Lower leg skin (tissue), 4 donors: ENCODE results near the gene AVP. TPM values are rescaled to one million over a fixed set of nuclear protein-coding genes. Genes with fewer than 3 reads are reported as not detected.
"Not testable (repeated sequence)": the region's sequence is repeated elsewhere in the genome, so short reads cannot be mapped to it uniquely, and the experiment has no call there.

Source experiments
- DNase-seq, 2 donors: peaks; one replicate each; pipeline ENCODE4 v3.0.0-alpha.2; 2019; ENCODE audit warnings: low spot score in 2 of 2
- H3K4me3 ChIP-seq: fragments of 200-600 bp; sonication (generic); 2 replicates; pipeline ENCODE4 v1.5.1; 2017; ENCODE audit warnings: mild to moderate bottlenecking, low read depth; ENCODE audit not compliant: poor library complexity, severe bottlenecking
- POLR2A ChIP-seq, 2 donors: fragments of 450-650 bp; IDR thresholded peaks; one replicate each; pipeline ENCODE4 v1.6.1; 2016 to 2017; ENCODE audit warnings: antibody characterized with exemption in 2 of 2, mild to moderate bottlenecking in 1 of 2, moderate library complexity in 1 of 2
- WGBS, 2 donors: methylation state at CpG; one replicate each; pipeline ENCODE4 v1.1.5; 2018; 5-methylcytosine and 5-hydroxymethylcytosine counted together
- intact Hi-C: fragments of 100-400 bp; cut with DNase I; formaldehyde crosslinking; loops from one replicate; pipeline ENCODE4 v1.15.0; 2023; ENCODE audit warnings: low total_unique reads
- total RNA-seq, 4 donors: library from RNA; depleted of rRNA; stranded (reverse); fragments of >200 nt; gene quantifications; one replicate each; pipeline ENCODE4 v1.1.0, GENCODE V29; 2016
- TF ChIP-seq, protein P1 (sequence below), 3 donors: fragments of 450-650 bp; IDR thresholded peaks; one replicate each; pipeline ENCODE4 v1.5.1; 2016; ENCODE audit warnings: antibody characterized with exemption in 3 of 3, mild to moderate bottlenecking in 3 of 3, moderate library complexity in 2 of 3

Gene AVP
- total RNA-seq, 4 donors from 2014 or later = not detected

DNA sequence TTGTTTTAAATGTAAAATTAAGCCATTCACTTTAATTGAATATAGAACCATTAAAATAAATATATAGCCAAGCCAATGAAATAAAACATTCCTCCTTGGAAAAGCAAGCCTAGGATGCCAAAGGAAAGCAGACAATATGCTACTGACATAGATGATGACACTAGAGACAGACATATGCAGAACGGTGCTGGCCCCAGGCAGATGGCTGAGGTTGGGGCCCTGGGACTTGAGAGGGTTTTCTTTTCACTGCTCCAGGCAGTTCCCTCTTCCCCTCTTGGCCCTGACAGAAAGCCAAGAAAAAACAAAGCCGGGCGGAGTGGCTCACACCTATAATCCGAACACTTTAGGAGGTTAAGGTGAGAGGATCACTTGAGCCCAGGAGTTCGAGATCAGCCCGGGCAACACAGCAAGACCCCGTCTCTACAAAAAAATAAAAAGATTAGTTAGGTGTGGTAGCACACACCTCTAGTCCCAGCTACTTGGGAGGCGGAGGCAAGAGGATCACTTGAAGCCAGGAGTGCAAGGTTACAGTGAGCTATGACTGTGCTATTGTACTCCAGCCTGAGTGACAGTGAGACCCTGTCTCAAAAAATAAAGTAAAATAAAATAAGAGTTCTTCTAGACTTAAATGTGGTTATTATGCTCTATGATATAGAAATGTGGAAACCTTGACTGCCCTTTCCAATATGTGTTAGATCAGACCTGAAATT, 43.9 kb upstream of the AVP start:
- no peak for TF ChIP-seq POLR2A (IDR thresholded peaks at IDR 0.05)
- WGBS, 2 donors = 66 to 73% methylated on average over 8 of the region's 8 CpGs
- no peak overlapping the region for H3K4me3 ChIP-seq
- DNase-seq = no peak
- intact Hi-C loops = no loop called here

DNA sequence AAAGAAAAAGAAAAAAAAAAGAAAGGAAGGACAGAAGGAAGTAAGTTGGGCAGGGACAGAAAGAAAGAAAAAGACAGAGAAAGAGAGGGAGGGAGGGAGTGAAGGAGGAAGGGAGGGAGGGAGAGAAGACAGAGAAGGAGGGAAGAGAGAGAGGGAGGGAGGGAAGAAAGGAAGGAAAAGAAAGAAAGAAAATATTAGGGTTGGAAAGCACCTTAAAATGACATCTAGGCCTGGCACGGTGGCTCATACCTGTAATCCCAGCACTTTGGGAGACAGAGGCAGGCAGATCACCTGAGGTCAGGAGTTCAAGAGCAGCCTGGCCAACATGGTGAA, 42.0 kb upstream of the AVP start:
- H3K4me3 ChIP-seq = no peak overlapping the region
- TF ChIP-seq, protein P1, sequence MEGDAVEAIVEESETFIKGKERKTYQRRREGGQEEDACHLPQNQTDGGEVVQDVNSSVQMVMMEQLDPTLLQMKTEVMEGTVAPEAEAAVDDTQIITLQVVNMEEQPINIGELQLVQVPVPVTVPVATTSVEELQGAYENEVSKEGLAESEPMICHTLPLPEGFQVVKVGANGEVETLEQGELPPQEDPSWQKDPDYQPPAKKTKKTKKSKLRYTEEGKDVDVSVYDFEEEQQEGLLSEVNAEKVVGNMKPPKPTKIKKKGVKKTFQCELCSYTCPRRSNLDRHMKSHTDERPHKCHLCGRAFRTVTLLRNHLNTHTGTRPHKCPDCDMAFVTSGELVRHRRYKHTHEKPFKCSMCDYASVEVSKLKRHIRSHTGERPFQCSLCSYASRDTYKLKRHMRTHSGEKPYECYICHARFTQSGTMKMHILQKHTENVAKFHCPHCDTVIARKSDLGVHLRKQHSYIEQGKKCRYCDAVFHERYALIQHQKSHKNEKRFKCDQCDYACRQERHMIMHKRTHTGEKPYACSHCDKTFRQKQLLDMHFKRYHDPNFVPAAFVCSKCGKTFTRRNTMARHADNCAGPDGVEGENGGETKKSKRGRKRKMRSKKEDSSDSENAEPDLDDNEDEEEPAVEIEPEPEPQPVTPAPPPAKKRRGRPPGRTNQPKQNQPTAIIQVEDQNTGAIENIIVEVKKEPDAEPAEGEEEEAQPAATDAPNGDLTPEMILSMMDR (IDR thresholded peaks at IDR 0.05) = no peak
- no peak for TF ChIP-seq POLR2A (IDR thresholded peaks at IDR 0.05)
- DNase-seq = no peak
- WGBS, 2 donors = 100% methylated on average over 1 of the region's 1 CpG
- intact Hi-C loops = no loop called here

DNA sequence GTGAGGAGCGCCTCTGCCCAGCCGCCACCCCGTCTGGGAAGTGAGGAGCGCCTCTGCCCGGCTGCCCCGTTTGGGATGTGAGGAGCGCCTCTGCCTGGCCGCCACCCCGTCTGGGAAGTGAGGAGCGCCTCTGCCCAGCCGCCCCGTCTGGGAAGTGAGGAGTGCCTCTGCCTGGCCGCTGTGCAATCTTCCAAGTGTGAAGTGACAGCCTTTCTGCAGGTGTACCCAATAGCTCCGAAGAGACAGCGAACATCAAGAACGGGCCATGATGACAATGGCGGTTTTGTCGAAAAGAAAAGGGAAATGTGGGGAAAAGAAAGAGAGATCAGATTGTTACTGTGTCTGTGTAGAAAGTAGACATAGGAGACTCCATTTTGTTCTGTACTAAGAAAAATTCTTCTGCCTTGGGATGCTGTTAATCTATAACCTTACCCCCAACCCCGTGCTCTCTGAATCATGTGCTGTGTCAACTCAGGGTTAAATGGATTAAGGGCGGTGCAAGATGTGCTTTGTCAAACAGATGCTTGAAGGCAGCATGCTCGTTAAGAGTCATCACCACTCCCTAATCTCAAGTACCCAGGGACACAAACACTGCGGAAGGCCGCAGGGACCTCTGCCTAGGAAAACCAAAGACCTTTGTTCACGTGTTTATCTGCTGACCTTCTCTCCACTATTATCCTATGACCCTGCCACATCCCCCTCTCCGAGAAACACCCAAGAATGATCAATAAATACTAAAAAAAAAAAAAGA, 41.4 kb upstream of the AVP start:
- 86 to 91% methylated on average over 13 to 25 of the region's 25 CpGs for WGBS, 2 donors
- H3K4me3 ChIP-seq, intact Hi-C loops, DNase-seq: not testable (repeated sequence)

DNA sequence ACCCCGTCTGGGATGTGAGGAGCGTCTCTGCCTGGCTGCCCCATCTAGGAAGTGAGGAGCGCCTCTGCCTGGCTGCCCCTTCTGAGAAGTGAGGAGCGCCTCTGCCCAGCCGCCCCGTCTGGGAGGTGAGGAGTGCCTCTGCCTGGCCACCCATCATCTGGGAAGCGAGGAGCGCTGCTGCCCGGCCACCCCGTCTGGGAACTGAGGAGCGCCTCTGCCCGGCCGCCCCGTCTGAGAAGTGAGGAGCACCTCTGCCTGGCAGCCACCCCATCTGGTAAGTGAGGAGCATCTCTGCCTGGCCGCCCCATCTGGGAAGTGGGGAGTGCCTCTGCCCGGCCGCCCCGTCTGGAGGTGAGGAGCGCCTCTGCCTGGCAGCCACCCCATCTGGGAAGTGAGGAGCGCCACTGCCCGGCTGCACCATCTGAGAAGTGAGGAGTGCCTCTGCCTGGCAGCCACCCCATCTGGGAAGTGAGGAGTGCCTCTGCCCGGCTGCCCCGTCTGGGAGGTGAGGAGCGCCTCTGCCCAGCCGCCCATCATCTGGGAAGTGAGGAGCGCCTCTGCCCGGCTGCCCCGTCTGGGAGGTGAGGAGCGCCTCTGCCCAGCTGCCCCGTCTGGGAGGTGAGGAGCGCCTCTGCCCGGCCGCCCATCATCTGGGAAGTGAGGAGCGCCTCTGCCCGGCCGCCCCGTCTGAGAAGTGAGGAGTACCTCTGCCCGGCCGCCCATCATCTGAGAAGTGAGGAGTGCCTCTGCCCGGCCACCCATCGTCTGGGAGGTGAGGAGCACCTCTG, 40.4 kb upstream of the AVP start:
- H3K4me3 ChIP-seq, intact Hi-C loops, DNase-seq: not testable (repeated sequence)
- WGBS, 2 donors = 96 to 97% methylated on average over 26 to 27 of the region's 41 CpGs

DNA sequence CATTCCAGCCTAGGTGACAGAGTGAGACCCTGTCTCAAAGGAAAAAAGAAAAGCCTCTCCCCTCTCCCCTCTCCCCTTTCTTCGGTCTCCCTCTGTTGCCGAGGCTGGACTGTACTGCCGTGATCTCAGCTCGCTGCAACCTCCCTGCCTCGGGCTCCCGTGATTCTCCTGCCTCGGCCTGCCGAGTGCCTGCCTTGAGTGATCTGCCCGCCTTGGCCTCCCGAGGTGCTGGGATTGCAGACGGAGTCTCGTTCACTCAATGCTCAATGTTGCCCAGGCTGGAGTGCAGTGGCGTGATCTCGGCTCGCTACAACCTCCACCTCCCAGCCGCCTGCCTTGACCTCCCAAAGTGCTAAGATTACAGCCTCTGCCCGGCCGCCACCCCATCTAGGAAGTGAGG, 39.6 kb upstream of the AVP start:
- DNase-seq, intact Hi-C loops, H3K4me3 ChIP-seq: not testable (repeated sequence)
- 95 to 97% methylated on average over 14 to 18 of the region's 18 CpGs for WGBS, 2 donors

DNA sequence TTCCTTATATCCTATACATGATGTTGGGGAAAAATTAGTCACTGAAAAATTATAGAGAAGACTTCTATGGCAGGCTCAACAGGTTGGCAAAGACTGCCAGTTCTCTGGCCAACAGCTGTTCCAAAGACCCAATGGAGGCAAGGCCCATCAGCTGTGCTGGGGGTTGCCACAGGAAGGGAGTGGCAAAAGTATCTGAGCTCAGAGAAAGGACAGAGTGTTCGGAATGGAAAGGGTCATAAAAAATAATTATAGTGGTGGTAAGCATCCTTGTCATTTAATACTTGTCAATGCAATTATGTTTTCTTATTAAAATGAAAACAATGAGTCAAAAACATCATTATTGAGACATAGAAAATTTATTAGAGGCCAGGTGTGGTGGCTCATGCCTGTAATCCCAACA, 39.0 kb upstream of the AVP start:
- intact Hi-C loops = no loop called here
- 65 to 69% methylated on average over 1 of the region's 1 CpG for WGBS, 2 donors
- TF ChIP-seq, protein P1 (IDR thresholded peaks at IDR 0.05) = no peak
- TF ChIP-seq POLR2A (IDR thresholded peaks at IDR 0.05) = no peak
- DNase-seq = no peak
- no peak overlapping the region for H3K4me3 ChIP-seq

DNA sequence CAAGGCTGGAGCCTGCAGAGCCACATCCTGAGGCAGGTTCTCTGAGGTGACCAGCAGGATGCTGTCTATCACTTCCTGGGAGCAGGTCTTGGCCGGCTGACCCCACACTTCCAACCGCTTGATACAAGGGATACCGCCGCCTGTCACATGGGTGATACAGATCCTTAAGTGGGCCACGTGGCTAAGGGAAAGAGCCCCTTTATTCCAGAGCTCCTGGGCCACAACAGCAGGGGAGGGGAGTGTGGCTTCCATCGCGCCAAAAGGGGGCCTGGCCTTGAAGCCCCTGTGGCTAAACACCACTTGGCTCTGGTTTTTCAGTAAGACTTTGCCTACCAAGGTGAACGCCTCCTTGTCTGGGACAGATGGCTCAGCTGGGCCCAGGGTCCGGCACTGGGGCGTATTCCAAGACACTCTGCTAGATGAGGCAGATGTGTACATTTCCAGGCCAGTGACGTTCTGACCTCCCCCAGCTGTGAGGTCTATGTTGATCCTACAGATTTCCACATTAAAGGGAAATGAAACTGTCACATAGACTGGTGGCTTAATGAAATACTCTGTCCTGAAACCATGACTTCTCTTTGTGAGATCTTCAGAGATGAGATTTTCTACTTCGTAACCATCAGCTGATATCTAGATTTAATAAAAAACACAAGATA, 37.6 kb upstream of the AVP start:
- TF ChIP-seq, protein P1 (IDR thresholded peaks at IDR 0.05) = no peak
- TF ChIP-seq POLR2A (IDR thresholded peaks at IDR 0.05) = no peak
- intact Hi-C loops = no loop called here
- H3K4me3 ChIP-seq = no peak overlapping the region
- 95 to 97% methylated on average over 12 of the region's 12 CpGs for WGBS, 2 donors
- DNase-seq = no peak
